HCT116 (cell line): Measurements from ENCODE around the gene DCDC2.

Source experiments
- CTCF ChIP-seq, 3 experiments: fragments of 200-600 bp in 1 of 3; sonication (generic) in 1 of 3; IDR thresholded peaks in 2 of 3; conservative IDR thresholded peaks in 1 of 3; 2 replicates each; pipeline ENCODE4 v1.5.1; 2012 to 2017; ENCODE audit warnings: low read depth in 2 of 3, low read length in 2 of 3, antibody characterized with exemption in 1 of 3, borderline replicate concordance in 1 of 3, control low read depth in 1 of 3, mild to moderate bottlenecking in 1 of 3, mixed read lengths in 1 of 3, mixed run types in 1 of 3, moderate library complexity in 1 of 3; ENCODE audit not compliant: insufficient read depth in 1 of 3
- EGR1 ChIP-seq: IDR thresholded peaks from 2 replicates; pipeline ENCODE4 v1.6.1; 2012; ENCODE audit warnings: low read depth
- EZH2 ChIP-seq: fragments of 200-600 bp; sonication (generic); IDR thresholded peaks from 2 replicates; pipeline ENCODE4 v1.6.1; 2017; ENCODE audit warnings: antibody characterized with exemption, mixed run types
- MAX ChIP-seq: IDR thresholded peaks from 2 replicates; pipeline ENCODE4 v1.6.1; 2012
- POLR2A ChIP-seq: IDR thresholded peaks from 2 replicates; pipeline ENCODE4 v1.7.0; 2011; ENCODE audit warnings: borderline replicate concordance; ENCODE audit not compliant: insufficient read depth, insufficient read length; ENCODE audit errors: extremely low read depth
- POLR2AphosphoS5 ChIP-seq: IDR thresholded peaks from 2 replicates; pipeline ENCODE4 v1.6.1; 2011; ENCODE audit warnings: mild to moderate bottlenecking, low read depth, low read length, moderate library complexity

- TF ChIP-seq POLR2A (no peak), CTCF (IDR thresholded peaks at IDR 0.05 in 2 of 3, conservative IDR thresholded peaks at IDR 0.05 in 1 of 3; ENCODE audit: borderline replicate concordance in 1 of 3, insufficient read depth in 1 of 3, low read depth in 2 of 3, low read length in 2 of 3) (no peak), EGR1 (no peak), POLR2AphosphoS5 (no peak), MAX (no peak), EZH2 (no peak)
Measured at GRCh38 chr6:24195836-24196597, 161.8 kb downstream of the DCDC2 start.
